Thoracic aorta (tissue), 2 donors: ENCODE data around the gene PARP16. TPM values are rescaled to one million over a fixed set of nuclear protein-coding genes. Genes with fewer than 3 reads are reported as not detected.
A peak's percentile ranks its signal among the peaks of the same experiment; 100 is the strongest.
"Not testable (repeated sequence)": the region's sequence is repeated elsewhere in the genome, so short reads cannot be mapped to it uniquely, and the experiment has no call there.

Experiments used
- ATAC-seq: fragments of 150-250 bp; one replicate; pipeline ENCODE4 v1.8.0; 2017; ENCODE audit warnings: low read depth; ENCODE audit not compliant: insufficient number of reproducible peaks, low FRiP score
- DNase-seq: peaks from one replicate; pipeline ENCODE4 v3.0.0-alpha.2; 2020; ENCODE audit warnings: low spot score
- H3K27ac ChIP-seq, 2 donors: fragments of 200-600 bp; sonication (generic); 1 replicate in 1 of 2; 2 replicates in 1 of 2; pipeline ENCODE4 v1.5.1; 2016; ENCODE audit warnings: mild to moderate bottlenecking in 2 of 2, moderate library complexity in 2 of 2
- H3K27me3 ChIP-seq: fragments of 200-600 bp; sonication (generic); replicated peaks from 2 replicates; pipeline ENCODE4 v1.6.0; 2016; ENCODE audit warnings: mild to moderate bottlenecking; ENCODE audit not compliant: insufficient read depth
- H3K36me3 ChIP-seq: fragments of 200-600 bp; sonication (generic); one replicate; pipeline ENCODE4 v1.5.1; 2016
- H3K4me1 ChIP-seq, 2 donors: fragments of 200-600 bp; sonication (generic); 1 replicate in 1 of 2; 2 replicates in 1 of 2; pipeline versions ENCODE4 v1.5.1 to v1.6.0; 2016; ENCODE audit warnings: low read depth in 2 of 2, mild to moderate bottlenecking in 1 of 2; ENCODE audit not compliant: control insufficient read depth in 1 of 2
- H3K4me3 ChIP-seq: fragments of 200-600 bp; sonication (generic); 2 replicates; pipeline ENCODE4 v1.5.1; 2016; ENCODE audit warnings: mild to moderate bottlenecking
- H3K9me3 ChIP-seq: fragments of 200-600 bp; sonication (generic); 2 replicates; pipeline ENCODE4 v1.5.1; 2016
- total RNA-seq, 2 donors: library from RNA; depleted of rRNA; stranded (reverse); fragments of >200 nt; gene quantifications; one replicate each; pipeline versions ENCODE4 v1.1.0 to v1.2.3, GENCODE V29; 2016
- TF ChIP-seq, protein P1 (sequence below): fragments of 200-600 bp; sonication (generic); IDR thresholded peaks from one replicate; pipeline ENCODE4 v1.5.1; 2019; ENCODE audit warnings: antibody characterized with exemption

The PARP16 gene
- total RNA-seq, 2 donors from 2014 or later: 7.2 to 15.4 TPM

DNA sequence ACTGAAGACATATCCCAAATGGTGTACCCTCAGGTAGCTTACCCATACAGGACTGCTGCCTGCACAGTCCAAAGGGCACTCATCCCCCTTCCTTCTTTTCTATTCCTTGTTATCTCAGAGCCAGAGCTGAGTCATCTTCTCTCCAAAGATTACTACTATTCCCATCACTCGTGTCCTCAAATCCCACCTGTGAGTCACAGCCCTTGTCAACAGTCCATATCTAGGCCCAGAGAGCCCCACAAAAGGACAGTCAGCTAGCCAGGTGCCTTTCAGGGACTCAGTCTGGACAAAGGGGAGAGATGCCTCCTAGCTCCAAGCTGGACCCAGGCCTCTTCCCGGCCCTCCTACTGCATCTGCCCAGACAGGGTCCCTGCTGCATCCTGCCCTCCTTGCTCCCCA lies 11.0 kb downstream of the PARP16 start:
- Histone ChIP-seq H3K9me3 (no peaks in the 10 kb centered on the region), H3K4me1 (no peaks in the 10 kb centered on the region), H3K27ac (no peak overlapping the region), H3K27me3 (no peaks in the 10 kb centered on the region), H3K4me3 (no peak overlapping the region), H3K36me3 (no peaks in the 10 kb centered on the region)
- DNase-seq (no peak), ATAC-seq (no peak)
- TF ChIP-seq, protein P1, sequence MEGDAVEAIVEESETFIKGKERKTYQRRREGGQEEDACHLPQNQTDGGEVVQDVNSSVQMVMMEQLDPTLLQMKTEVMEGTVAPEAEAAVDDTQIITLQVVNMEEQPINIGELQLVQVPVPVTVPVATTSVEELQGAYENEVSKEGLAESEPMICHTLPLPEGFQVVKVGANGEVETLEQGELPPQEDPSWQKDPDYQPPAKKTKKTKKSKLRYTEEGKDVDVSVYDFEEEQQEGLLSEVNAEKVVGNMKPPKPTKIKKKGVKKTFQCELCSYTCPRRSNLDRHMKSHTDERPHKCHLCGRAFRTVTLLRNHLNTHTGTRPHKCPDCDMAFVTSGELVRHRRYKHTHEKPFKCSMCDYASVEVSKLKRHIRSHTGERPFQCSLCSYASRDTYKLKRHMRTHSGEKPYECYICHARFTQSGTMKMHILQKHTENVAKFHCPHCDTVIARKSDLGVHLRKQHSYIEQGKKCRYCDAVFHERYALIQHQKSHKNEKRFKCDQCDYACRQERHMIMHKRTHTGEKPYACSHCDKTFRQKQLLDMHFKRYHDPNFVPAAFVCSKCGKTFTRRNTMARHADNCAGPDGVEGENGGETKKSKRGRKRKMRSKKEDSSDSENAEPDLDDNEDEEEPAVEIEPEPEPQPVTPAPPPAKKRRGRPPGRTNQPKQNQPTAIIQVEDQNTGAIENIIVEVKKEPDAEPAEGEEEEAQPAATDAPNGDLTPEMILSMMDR: no peak

DNA sequence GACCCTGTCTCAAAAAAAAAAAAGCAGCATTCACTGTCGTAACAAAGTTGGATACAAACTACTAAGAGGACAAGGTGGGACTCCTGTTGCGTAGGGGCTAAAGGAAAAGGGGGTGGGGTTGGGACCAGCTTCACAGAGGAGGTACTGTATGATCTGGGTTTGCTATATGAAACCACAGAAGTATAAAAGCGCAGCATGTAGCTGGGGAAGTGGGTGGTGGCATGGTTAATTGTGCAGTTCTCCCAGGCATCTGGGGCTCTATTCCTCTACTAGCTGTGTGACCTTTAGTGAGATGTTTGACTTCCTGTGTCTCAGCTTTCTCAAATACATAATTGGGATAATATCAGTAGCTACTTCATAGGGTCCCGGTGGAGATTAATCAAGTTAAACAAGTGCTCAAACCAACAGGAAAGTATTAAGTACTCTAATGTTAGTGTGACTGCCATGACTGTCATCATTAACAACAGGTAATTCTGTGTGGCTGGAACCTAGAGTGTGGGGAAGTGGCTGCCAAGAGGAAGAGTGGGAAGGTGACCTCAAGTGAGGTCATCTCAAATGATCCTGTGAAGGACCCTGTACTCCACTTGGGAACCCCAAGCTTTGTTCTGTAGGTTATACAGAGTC lies 11.5 kb downstream of the PARP16 start:
- TF ChIP-seq, protein P1: no peak
- Histone ChIP-seq H3K4me1 (no peaks in the 10 kb centered on the region), H3K4me3 (no peak overlapping the region), H3K36me3 (no peaks in the 10 kb centered on the region), H3K27ac (no peak overlapping the region), H3K27me3 (no peaks in the 10 kb centered on the region), H3K9me3 (no peaks in the 10 kb centered on the region)
- DNase-seq: no peak
- ATAC-seq: no peak

DNA sequence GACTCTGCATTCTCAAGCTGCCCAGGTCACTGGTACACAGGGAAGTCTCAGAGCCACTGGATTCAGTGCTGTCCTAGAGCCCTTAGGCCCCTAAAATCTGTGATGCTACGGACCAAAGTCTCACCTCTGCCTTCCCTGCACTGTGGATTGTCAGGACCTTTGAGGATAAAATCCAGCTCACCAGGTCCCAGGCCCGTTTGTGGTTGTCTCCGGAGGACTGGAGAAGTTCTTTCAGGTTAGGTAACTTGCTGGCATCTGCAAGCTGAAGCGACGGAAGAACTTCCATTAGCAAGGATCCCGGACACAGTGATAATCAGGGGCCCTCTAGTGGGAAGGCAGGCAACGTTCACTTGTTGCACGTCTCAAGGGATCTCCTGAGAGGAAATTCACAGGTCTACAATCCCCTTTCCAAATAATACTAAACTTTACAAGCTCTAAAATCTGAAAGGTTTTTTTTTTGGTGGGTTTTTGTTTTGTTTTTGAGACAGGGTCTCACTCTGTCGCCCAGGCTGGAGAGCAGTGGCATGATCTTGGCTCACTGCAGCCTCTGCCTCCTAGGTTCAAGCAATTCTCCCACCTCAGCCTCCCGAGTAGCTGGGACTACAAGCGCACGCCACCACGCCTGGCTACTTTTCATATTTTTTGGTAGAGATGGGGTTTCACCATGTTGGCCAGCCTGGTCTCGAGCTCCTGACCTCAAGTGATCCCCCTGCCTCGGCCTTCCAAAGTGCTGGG lies 15.7 kb downstream of the PARP16 start:
- not testable (repeated sequence) for H3K4me1 ChIP-seq, H3K4me3 ChIP-seq, H3K9me3 ChIP-seq, H3K27me3 ChIP-seq, DNase-seq, H3K36me3 ChIP-seq, H3K27ac ChIP-seq
- TF ChIP-seq, protein P1: peak; percentile 65
- peak; percentile 28 for ATAC-seq

DNA sequence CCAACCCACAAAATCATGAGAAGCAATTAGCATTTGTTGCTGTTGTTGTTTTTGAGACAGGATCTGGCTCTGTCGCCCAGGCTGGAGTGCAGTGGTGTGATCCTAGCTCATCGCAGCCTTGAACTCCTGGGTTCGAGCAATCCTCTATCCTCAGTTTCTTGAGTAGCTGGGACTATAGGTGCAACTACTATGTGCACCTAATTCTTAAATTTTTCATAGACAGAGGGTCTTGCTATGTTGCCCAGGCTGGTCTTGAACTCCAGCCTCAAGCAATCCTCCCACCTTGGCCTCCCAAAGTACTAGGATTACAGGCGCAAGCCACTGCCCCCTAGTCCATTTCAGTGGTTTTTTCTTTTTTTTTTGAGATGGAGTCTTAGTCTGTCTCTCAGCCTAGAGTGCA lies 18.3 kb downstream of the PARP16 start:
- Histone ChIP-seq H3K9me3 (no peaks in the 10 kb centered on the region), H3K27me3 (no peaks in the 10 kb centered on the region), H3K36me3 (no peaks in the 10 kb centered on the region), H3K27ac (no peak overlapping the region), H3K4me3 (no peak overlapping the region), H3K4me1 (no peaks in the 10 kb centered on the region)
- TF ChIP-seq, protein P1: no peak
- no peak for DNase-seq
- no peak for ATAC-seq

DNA sequence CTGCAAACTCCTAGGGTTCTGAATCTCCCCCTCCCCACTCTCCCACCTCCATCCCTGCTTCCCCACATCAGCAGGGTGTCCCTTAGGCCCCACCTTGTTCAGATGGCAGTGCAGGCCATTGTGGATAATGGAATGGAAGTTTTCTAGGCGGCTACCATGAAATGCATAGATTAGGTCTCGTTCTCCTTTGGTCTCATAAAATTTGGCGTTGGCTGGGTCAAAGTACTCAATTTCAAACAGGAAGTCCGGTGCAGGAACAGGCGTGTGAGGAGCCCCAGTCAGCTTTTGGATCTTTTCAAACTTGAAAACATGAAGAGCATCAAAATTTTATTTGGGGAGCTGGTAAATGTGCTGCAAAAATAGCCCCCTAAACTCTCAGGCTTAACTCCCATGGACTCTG lies 20.2 kb downstream of the PARP16 start:
- Histone ChIP-seq H3K4me3 (no peak overlapping the region), H3K9me3 (no peaks in the 10 kb centered on the region), H3K27ac (no peak overlapping the region), H3K27me3 (no peaks in the 10 kb centered on the region), H3K4me1 (no peaks in the 10 kb centered on the region), H3K36me3 (peaks cover 5% of the 10 kb centered on the region)
- TF ChIP-seq, protein P1: no peak
- DNase-seq (no peak), ATAC-seq (no peak)
